GM10266 (cell line): ENCODE results near the gene ARMH1.

Experiments
- DNase-seq: peaks from one replicate; pipeline ENCODE4 v3.0.0; 2012; ENCODE audit errors: extremely low spot score
- TF ChIP-seq, protein P1 (sequence below): IDR thresholded peaks from 2 replicates; pipeline ENCODE4 v1.5.1; 2012; ENCODE audit warnings: mild to moderate bottlenecking, low read depth; ENCODE audit not compliant: control insufficient read depth, insufficient read depth; ENCODE audit errors: missing control alignments

Gene ARMH1

DNA sequence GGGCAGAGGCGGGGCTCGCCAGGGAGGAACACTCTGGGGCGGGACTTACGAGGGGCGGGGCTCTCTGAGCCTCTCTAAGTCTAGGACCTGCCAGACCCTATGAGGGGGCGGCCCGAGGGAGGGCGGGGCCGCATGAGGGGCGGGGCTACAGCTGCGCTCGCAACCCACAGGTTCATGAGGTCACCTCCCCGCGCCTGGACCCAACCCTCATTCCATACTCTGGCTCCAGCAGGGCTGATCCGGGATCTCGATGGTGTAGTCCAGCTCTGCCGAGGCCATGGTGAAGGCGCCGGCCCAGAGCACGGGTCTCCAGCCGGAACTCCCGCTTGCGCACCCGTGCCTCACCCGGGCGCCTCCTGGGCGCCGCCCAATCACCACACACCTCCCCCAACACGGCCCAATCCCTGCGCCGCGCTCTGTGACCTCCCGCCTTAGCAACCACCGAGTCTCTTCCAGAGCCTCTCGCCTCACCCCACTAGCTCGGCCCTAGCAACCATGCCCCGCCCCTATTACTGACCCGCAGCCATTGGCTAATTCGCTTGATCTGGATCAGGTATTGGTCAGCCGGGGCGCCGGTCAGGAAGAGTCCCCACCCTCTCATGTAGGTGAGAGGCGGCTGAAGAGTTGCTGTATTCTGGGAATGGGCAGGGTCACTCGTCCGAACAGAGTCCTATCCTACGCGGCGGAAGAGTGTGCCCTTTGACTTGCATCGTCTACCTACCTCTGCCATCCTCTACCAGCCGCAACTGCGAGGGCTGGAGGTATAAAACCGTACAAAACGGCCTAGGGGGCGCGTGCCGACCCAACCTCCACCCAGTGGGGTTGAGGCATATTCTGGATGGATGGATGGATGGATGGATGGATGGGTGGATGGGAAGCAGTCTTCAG lies at the start of gene ARMH1, which contains the start of gene TMEM53:
ARMH1 (plus strand) TSS at position 602 of the 888 bp plus-strand sequence. CDS start 14,984 bp downstream, outside the sequence.
TMEM53 (minus strand) TSS at position 369 of the 888 bp plus-strand sequence; CDS start at position 279, 90 bp downstream.
- DNase-seq, result peak; percentile 93
- TF ChIP-seq, protein P1, sequence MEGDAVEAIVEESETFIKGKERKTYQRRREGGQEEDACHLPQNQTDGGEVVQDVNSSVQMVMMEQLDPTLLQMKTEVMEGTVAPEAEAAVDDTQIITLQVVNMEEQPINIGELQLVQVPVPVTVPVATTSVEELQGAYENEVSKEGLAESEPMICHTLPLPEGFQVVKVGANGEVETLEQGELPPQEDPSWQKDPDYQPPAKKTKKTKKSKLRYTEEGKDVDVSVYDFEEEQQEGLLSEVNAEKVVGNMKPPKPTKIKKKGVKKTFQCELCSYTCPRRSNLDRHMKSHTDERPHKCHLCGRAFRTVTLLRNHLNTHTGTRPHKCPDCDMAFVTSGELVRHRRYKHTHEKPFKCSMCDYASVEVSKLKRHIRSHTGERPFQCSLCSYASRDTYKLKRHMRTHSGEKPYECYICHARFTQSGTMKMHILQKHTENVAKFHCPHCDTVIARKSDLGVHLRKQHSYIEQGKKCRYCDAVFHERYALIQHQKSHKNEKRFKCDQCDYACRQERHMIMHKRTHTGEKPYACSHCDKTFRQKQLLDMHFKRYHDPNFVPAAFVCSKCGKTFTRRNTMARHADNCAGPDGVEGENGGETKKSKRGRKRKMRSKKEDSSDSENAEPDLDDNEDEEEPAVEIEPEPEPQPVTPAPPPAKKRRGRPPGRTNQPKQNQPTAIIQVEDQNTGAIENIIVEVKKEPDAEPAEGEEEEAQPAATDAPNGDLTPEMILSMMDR, result peak; percentile 32

DNA sequence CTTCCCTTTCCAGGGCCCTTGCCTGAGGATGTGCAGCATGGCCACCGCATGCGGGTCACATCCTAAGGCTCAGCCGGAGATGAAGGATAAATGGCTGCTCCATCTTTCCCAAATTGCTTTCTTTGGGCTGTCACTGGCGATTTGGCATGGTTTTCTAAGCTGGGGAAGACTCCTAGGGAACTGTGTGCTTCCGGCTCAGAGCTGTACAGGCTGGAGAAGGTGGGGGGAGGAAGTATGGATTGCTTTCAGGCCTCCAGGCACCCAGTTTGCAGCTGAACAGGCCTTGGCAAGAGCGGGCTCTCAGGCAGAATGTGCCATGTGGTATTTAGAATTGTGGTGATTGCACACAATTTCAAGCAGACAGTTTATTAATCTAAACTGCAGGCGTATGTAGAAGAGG lies 49.2 kb upstream of the ARMH1 start:
- TF ChIP-seq, protein P1, result no peak
- no peak for DNase-seq

- no peak for DNase-seq
Observed at GRCh38 chr1:44628962-44629756, 45.4 kb upstream of the ARMH1 start.

GRCh38 chr1:44630116-44630515 lies 44.4 kb upstream of the ARMH1 start:
- TF ChIP-seq, protein P1, result no peak
- DNase-seq, result no peak

More at GRCh38 chr1:44628962-44629756, 45.4 kb upstream of the ARMH1 start:
- TF ChIP-seq, protein P1, result no peak

DNA sequence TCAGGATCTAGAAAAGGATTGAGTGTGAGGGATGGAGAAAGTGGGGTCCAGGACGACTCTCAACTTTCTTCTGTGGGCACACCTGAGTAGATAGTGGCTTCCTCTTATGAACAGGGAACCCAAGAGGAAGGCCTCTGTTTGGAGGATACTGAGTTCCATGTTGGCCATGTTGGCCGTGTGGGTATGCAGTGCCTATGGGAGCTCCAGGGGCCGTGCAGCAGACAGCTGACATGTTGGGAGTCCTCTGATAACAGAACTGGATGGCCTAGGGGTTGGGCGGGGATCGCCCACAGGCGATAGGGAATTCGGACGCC lies 43.2 kb upstream of the ARMH1 start:
- TF ChIP-seq, protein P1, result no peak
- DNase-seq, result no peak

- DNase-seq, result peak; percentile 97
- TF ChIP-seq, protein P1, result no peak
Observed at GRCh38 chr1:44631647-44632539, 42.6 kb upstream of the ARMH1 start.
